SK-N-SH (cell line): ENCODE data around the gene ROBO1. TPM values are rescaled to one million over a fixed set of nuclear protein-coding genes. Genes with fewer than 3 reads are reported as not detected.

Experiments
- CTCF ChIA-PET: fragments of 300-600, 350-600 bp; formaldehyde crosslinking; extraction: SDS; loops from one replicate; lab custom pipeline; 2021; lab: Yijun Ruan, JAX
- POLR2A ChIA-PET: fragments of 350-600 bp; sonication (Branson Sonifier 250); formaldehyde crosslinking; extraction: SDS; loops from one replicate; lab custom pipeline; 2020; ENCODE audit warnings: antibody characterized with exemption, inconsistent platforms; lab: Yijun Ruan, JAX
- DNase-seq: peaks from one replicate; pipeline ENCODE4 v3.0.0; 2012
- H2AFZ ChIP-seq: fragments of 200-600 bp; sonication (generic); 2 replicates; pipeline ENCODE4 v1.8.1; 2016; ENCODE audit warnings: antibody characterized with exemption, mild to moderate bottlenecking, low read depth
- H3F3A ChIP-seq: fragments of 200-600 bp; sonication (generic); replicated peaks from 2 replicates; pipeline ENCODE3; 2016; ENCODE audit warnings: antibody characterized with exemption, mild to moderate bottlenecking; ENCODE audit not compliant: insufficient read depth
- H3K27ac ChIP-seq, 2 experiments: fragments of 200-500 bp in 1 of 2; fragments of 200-600 bp in 1 of 2; sonication (Bioruptor generic) in 1 of 2; sonication (generic), shearing (Covaris generic) in 1 of 2; 2 replicates each; pipeline versions ENCODE4 v1.5.1 to v1.6.1; 2014 to 2016; ENCODE audit warnings: low read depth in 2 of 2, inconsistent platforms in 1 of 2, low read length in 1 of 2, mild to moderate bottlenecking in 1 of 2, mixed read lengths in 1 of 2
- H3K27me3 ChIP-seq: fragments of 200-600 bp; sonication (generic), shearing (Covaris generic); 2 replicates; pipeline ENCODE4 v1.6.1; 2016; ENCODE audit warnings: mixed run types; ENCODE audit not compliant: insufficient read depth
- H3K36me3 ChIP-seq, 2 experiments: fragments of 200-500 bp in 1 of 2; fragments of 200-600 bp in 1 of 2; sonication (Bioruptor generic) in 1 of 2; sonication (generic) in 1 of 2; replicated peaks in 1 of 2; 2 replicates each; pipeline versions ENCODE3 to v1.5.1; 2014 to 2016; ENCODE audit warnings: low read length in 1 of 2, mild to moderate bottlenecking in 1 of 2; ENCODE audit not compliant: insufficient read depth in 2 of 2, control insufficient read depth in 1 of 2
- H3K4me1 ChIP-seq, 2 experiments: fragments of 200-500 bp in 1 of 2; fragments of 200-600 bp in 1 of 2; sonication (Bioruptor generic) in 1 of 2; sonication (generic), shearing (Covaris generic) in 1 of 2; 2 replicates each; pipeline versions ENCODE4 v1.5.1 to v1.6.1; 2014 to 2016; ENCODE audit warnings: low read depth in 1 of 2, low read length in 1 of 2, mixed run types in 1 of 2; ENCODE audit not compliant: insufficient read depth in 2 of 2, control insufficient read depth in 1 of 2
- H3K4me2 ChIP-seq: fragments of 200-600 bp; sonication (generic), shearing (Covaris generic); 2 replicates; pipeline ENCODE4 v1.6.1; 2017; ENCODE audit warnings: mixed run types
- H3K4me3 ChIP-seq, 2 experiments: fragments of 200-500 bp in 1 of 2; fragments of 200-600 bp in 1 of 2; sonication (Bioruptor generic) in 1 of 2; sonication (generic), shearing (Covaris generic) in 1 of 2; 2 replicates each; pipeline versions ENCODE4 v1.5.1 to v1.8.1; 2014 to 2016; ENCODE audit warnings: low read depth in 2 of 2, inconsistent platforms in 1 of 2, low read length in 1 of 2, mild to moderate bottlenecking in 1 of 2, mixed read lengths in 1 of 2, moderate library complexity in 1 of 2
- H3K79me2 ChIP-seq: fragments of 200-600 bp; sonication (generic); 2 replicates; pipeline ENCODE4 v1.8.1; 2017; ENCODE audit warnings: mild to moderate bottlenecking; ENCODE audit not compliant: insufficient read depth
- H3K9ac ChIP-seq: fragments of 200-600 bp; sonication (generic); 2 replicates; pipeline ENCODE4 v1.6.1; 2017; ENCODE audit warnings: mixed run types
- H3K9me2 ChIP-seq: fragments of 200-600 bp; sonication (generic); 2 replicates; pipeline ENCODE4 v1.6.1; 2017; ENCODE audit warnings: mixed run types
- H3K9me3 ChIP-seq: fragments of 200-600 bp; sonication (generic); 2 replicates; pipeline ENCODE4 v1.6.1; 2017; ENCODE audit warnings: mixed run types, mild to moderate bottlenecking, moderate library complexity
- H4K20me1 ChIP-seq: fragments of 200-600 bp; sonication (generic); 2 replicates; pipeline ENCODE4 v1.6.1; 2017; ENCODE audit warnings: mild to moderate bottlenecking, mixed run types; ENCODE audit not compliant: insufficient read depth
- CHD2 ChIP-seq: fragments of 150-350 bp; IDR thresholded peaks from 2 replicates; pipeline ENCODE4 v1.6.1; 2018; ENCODE audit warnings: low read length; ENCODE audit not compliant: partially characterized antibody
- EZH2phosphoT487 ChIP-seq: fragments of 200-600 bp; sonication (generic); IDR thresholded peaks from 2 replicates; pipeline ENCODE4 v1.6.1; 2017; ENCODE audit warnings: low read depth, mixed run types, mild to moderate bottlenecking, antibody characterized with exemption, moderate library complexity, borderline replicate concordance
- FOSL2 ChIP-seq: IDR thresholded peaks from 2 replicates; pipeline ENCODE4 v1.4.0; 2012; ENCODE audit warnings: low read depth, mild to moderate bottlenecking, moderate library complexity, borderline replicate concordance
- IRF3 ChIP-seq: fragments of 150-350 bp; IDR thresholded peaks from 2 replicates; pipeline ENCODE4 v1.6.1; 2016; ENCODE audit warnings: mild to moderate bottlenecking, low read depth, low read length
- MXI1 ChIP-seq: IDR thresholded peaks from 2 replicates; pipeline ENCODE4 v1.6.1; 2012; ENCODE audit warnings: mild to moderate bottlenecking, low read depth, low read length, improper control_type of control experiment
- NFIC ChIP-seq: IDR thresholded peaks from 2 replicates; pipeline ENCODE4 v1.4.0; 2012; ENCODE audit warnings: borderline replicate concordance
- NRF1 ChIP-seq: IDR thresholded peaks from 2 replicates; pipeline ENCODE4 v1.6.1; 2012; ENCODE audit warnings: low read depth, mild to moderate bottlenecking, low read length
- PBX3 ChIP-seq: IDR thresholded peaks from 2 replicates; pipeline ENCODE4; 2012
- POLR2AphosphoS5 ChIP-seq: IDR thresholded peaks from 2 replicates; pipeline ENCODE4 v1.6.1; 2012; ENCODE audit warnings: low read depth, low read length
- SMC3 ChIP-seq: IDR thresholded peaks from 2 replicates; pipeline ENCODE4 v1.6.1; 2012; ENCODE audit warnings: low read depth, low read length, improper control_type of control experiment
- TCF12 ChIP-seq: IDR thresholded peaks from 2 replicates; pipeline ENCODE4 v1.4.0; 2012
- YY1 ChIP-seq: IDR thresholded peaks from 2 replicates; pipeline ENCODE4 v1.4.0; 2012; ENCODE audit warnings: low read depth, mild to moderate bottlenecking
- WGBS: methylation state at CpG from one replicate; pipeline ENCODE4 v1.1.6; 2017; ENCODE audit warnings: low lambda C conversion rate; 5-methylcytosine and 5-hydroxymethylcytosine counted together
- polyA plus RNA-seq, 3 experiments: library from polyadenylated mRNA; depleted of rRNA; stranded (reverse); fragments of >200 nt; gene quantifications; 2 replicates each; pipeline ENCODE4 v1.2.3, GENCODE V29; 2012

Gene ROBO1
- polyA plus RNA-seq, 1 of the 3 experiments (the other 2 are of a cell fraction): 22.7 TPM

GRCh38 chr3:79383402-79384012, 384.3 kb downstream of the ROBO1 start:
- CTCF ChIA-PET: interaction anchor here (0.9 to 1.4 kb wide), 2 partner anchors 9 to 22 kb away, joined by 4 to 7 read pairs; no protein-coding TSS in a partner anchor
- Histone ChIP-seq H2AFZ (peak overlapping the region; percentile 82), H3F3A (no peaks in the 10 kb centered on the region), H3K36me3 (no peaks in the 10 kb centered on the region), H3K79me2 (no peaks in the 10 kb centered on the region), H3K9ac (no peak overlapping the region), H3K27me3 (no peaks in the 10 kb centered on the region), H3K4me3 (no peak overlapping the region; a peak in 1 of 4 replicates), H4K20me1 (no peaks in the 10 kb centered on the region), H3K27ac (peak overlapping the region; percentile 13 to 53; a peak in 2 of 4 replicates), H3K4me1 (no peaks in the 10 kb centered on the region), H3K4me2 (0 out of 2 replicates have a peak overlapping the region, but pooled peaks have one; percentile 34), H3K9me2 (no peaks in the 10 kb centered on the region), H3K9me3 (no peaks in the 10 kb centered on the region)
- POLR2A ChIA-PET: no interaction called here
- no peak for DNase-seq
- TF ChIP-seq NFIC (peak; percentile 67), CHD2 (no peak), TCF12 (0 out of 2 replicates have a peak, but pooled peaks have one; percentile 7), PBX3 (peak; percentile 47)
- 34% methylated on average over 3 of the region's 3 CpGs for WGBS

- Histone ChIP-seq H3K4me2 (no peak overlapping the region), H3K9me3 (no peaks in the 10 kb centered on the region), H3K9me2 (no peaks in the 10 kb centered on the region), H3K27me3 (no peaks in the 10 kb centered on the region), H3K27ac (no peak overlapping the region), H4K20me1 (no peaks in the 10 kb centered on the region), H3K4me1 (no peaks in the 10 kb centered on the region), H3K9ac (no peak overlapping the region), H2AFZ (no peak overlapping the region), H3K4me3 (no peak overlapping the region), H3K79me2 (no peaks in the 10 kb centered on the region), H3F3A (no peaks in the 10 kb centered on the region), H3K36me3 (no peaks in the 10 kb centered on the region)
- POLR2A ChIA-PET: no interaction called here
- CTCF ChIA-PET: interaction anchor here (1.0 to 1.2 kb wide), 2 partner anchors 19 to 294 kb away, joined by 3 read pairs; no protein-coding TSS in a partner anchor
- WGBS: 73% methylated on average over 4 of the region's 4 CpGs
- no peak for TF ChIP-seq EZH2phosphoT487
- TF ChIP-seq IRF3: no peak
- TF ChIP-seq FOSL2: no peak
- no peak for TF ChIP-seq YY1
- no peak for TF ChIP-seq TCF12
- no peak for TF ChIP-seq SMC3
- TF ChIP-seq POLR2AphosphoS5: no peak
- TF ChIP-seq MXI1: no peak
- TF ChIP-seq NRF1: no peak
- no peak for DNase-seq
These were observed 387.2 kb downstream of the ROBO1 start for GRCh38 chr3:79380581-79380980.
